CD4-positive, alpha-beta T cell (primary cell): Measurements from ENCODE around the gene STRA8. TPM values are rescaled to one million over a fixed set of nuclear protein-coding genes. Genes with fewer than 3 reads are reported as not detected.

Experiments
- ATAC-seq: fragments of 200-7000 bp; cut with Tn5 transposase; one replicate; pipeline ENCODE4 v1.10.0; 2022; ENCODE audit warnings: mild to moderate bottlenecking; ENCODE audit not compliant: poor library complexity
- CTCF ChIA-PET: fragments of 350-600 bp; sonication (Branson Sonifier 250); formaldehyde crosslinking; loops from one replicate; lab custom pipeline; 2021; ENCODE audit warnings: antibody characterized with exemption, inconsistent platforms; lab: Charles Lee
- POLR2A ChIA-PET: fragments of 350-600 bp; sonication (Branson Sonifier 250); formaldehyde crosslinking; loops from one replicate; lab custom pipeline; 2021; ENCODE audit warnings: antibody characterized with exemption, inconsistent platforms; lab: Charles Lee
- DNase-seq, 14 experiments: peaks; one replicate each; pipeline ENCODE4 v3.0.0-alpha.2; 2013 to 2020; ENCODE audit warnings: mixed read lengths in 2 of 14
- H3K27ac ChIP-seq, 2 donors: one replicate each; pipeline versions ENCODE4 v1.5.1 to v1.7.0; 2013; ENCODE audit warnings: low read length in 2 of 2, low read depth in 1 of 2, mild to moderate bottlenecking in 1 of 2
- H3K27me3 ChIP-seq, 2 experiments: 1 replicate in 1 of 2; 2 replicates in 1 of 2; pipeline versions ENCODE4 v1.6.1 to v1.7.0; 2013; ENCODE audit warnings: low read length in 2 of 2, control low read depth in 1 of 2, mild to moderate bottlenecking in 1 of 2, moderate library complexity in 1 of 2; ENCODE audit not compliant: insufficient read depth in 2 of 2, control insufficient read depth in 1 of 2
- H3K36me3 ChIP-seq: one replicate; pipeline ENCODE4 v1.6.1; 2013; ENCODE audit warnings: low read length, control low read depth; ENCODE audit not compliant: insufficient read depth
- H3K4me1 ChIP-seq: one replicate; pipeline ENCODE4 v1.6.1; 2013; ENCODE audit warnings: low read length, control low read depth; ENCODE audit not compliant: insufficient read depth
- H3K4me3 ChIP-seq: one replicate; pipeline ENCODE4 v1.5.1; 2013; ENCODE audit warnings: mild to moderate bottlenecking, low read length, moderate library complexity
- H3K9me3 ChIP-seq, 2 experiments: 1 replicate in 1 of 2; 2 replicates in 1 of 2; pipeline versions ENCODE4 v1.6.1 to v1.7.0; 2013; ENCODE audit warnings: low read length in 2 of 2, mild to moderate bottlenecking in 2 of 2, control low read depth in 1 of 2, moderate library complexity in 1 of 2; ENCODE audit not compliant: control insufficient read depth in 1 of 2, insufficient read depth in 1 of 2
- H3K27ac Mint-ChIP-seq: one replicate; pipeline ENCODE4 v1.8.0; 2020; ENCODE audit warnings: mixed read lengths
- H3K27me3 Mint-ChIP-seq: one replicate; pipeline ENCODE4 v1.8.0; 2021; ENCODE audit warnings: mixed read lengths
- H3K36me3 Mint-ChIP-seq: one replicate; pipeline ENCODE4 v1.8.0; 2021; ENCODE audit warnings: low read depth, mixed read lengths
- H3K4me1 Mint-ChIP-seq: one replicate; pipeline ENCODE4 v1.8.0; 2021; ENCODE audit warnings: low read depth, mixed read lengths
- H3K4me3 Mint-ChIP-seq: one replicate; pipeline ENCODE4 v1.8.0; 2020; ENCODE audit warnings: mild to moderate bottlenecking, mixed read lengths
- H3K9me3 Mint-ChIP-seq: one replicate; pipeline ENCODE4 v1.8.0; 2020; ENCODE audit warnings: mixed read lengths
- CTCF ChIP-seq: fragments of 200-600 bp; IDR thresholded peaks from one replicate; pipeline ENCODE4 v1.8.0; 2022; ENCODE audit warnings: antibody characterized with exemption, mild to moderate bottlenecking
- intact Hi-C, 2 experiments: fragments of 100-400 bp; cut with DNase I in 1 of 2; cut with micrococcal nuclease in 1 of 2; formaldehyde crosslinking; loops; one replicate each; pipeline versions ENCODE4 v1.15.1 to v1.9.0; 2023 to 2025; cut with DNase I, micrococcal nuclease
- total RNA-seq, 174 experiments: library from RNA in 2 of 174; stranded (reverse) in 2 of 174; gene quantifications; one replicate each; pipeline ENCODE4 v1.2.3 and lab custom pipeline; 2021 to 2026

The STRA8 gene
- total RNA-seq, 2 experiments from 2014 or later = not detected

DNA sequence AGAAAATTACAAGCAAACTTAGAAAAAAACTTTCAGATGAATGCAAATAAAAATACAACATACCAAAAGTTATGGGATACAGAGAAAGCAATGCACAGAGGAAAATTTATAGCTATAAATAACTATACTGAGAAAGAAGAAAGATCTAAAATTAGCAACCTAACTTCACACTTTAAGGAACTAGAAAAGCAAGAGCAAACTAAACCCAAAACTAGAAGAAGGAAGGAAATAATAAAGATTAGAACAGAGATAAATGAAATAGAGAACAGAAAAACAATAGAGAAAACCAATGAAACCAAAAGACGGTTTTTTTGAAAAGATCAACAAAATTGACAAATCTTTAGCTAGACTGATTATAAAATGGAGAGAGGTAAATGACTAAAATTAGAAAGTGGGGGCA, 9.6 kb upstream of the STRA8 start:
- intact Hi-C loops = no loop called here
- Mint-ChIP-seq H3K4me3 (no peak overlapping the region), H3K9me3 (no peaks in the 10 kb centered on the region), H3K36me3 (no peaks in the 10 kb centered on the region), H3K27ac (no peak overlapping the region), H3K4me1 (peaks cover 10% of the 10 kb centered on the region), H3K27me3 (no peaks in the 10 kb centered on the region)
- Histone ChIP-seq H3K36me3 (no peaks in the 10 kb centered on the region), H3K27me3 (no peaks in the 10 kb centered on the region), H3K9me3 (no peaks in the 10 kb centered on the region), H3K4me1 (no peaks in the 10 kb centered on the region), H3K27ac (no peak overlapping the region), H3K4me3 (no peak overlapping the region)
- POLR2A ChIA-PET = interaction anchor here (1.2 kb wide), 1 partner anchor 13 kb away, joined by 4 read pairs; no protein-coding TSS in a partner anchor
- CTCF ChIA-PET = interaction anchor here (1.3 kb wide), 1 partner anchor 577 kb away, joined by 3 read pairs; the partner anchor contains the start of gene BPGM
- DNase-seq (no peak), ATAC-seq (no peak)
- TF ChIP-seq CTCF = no peak

DNA sequence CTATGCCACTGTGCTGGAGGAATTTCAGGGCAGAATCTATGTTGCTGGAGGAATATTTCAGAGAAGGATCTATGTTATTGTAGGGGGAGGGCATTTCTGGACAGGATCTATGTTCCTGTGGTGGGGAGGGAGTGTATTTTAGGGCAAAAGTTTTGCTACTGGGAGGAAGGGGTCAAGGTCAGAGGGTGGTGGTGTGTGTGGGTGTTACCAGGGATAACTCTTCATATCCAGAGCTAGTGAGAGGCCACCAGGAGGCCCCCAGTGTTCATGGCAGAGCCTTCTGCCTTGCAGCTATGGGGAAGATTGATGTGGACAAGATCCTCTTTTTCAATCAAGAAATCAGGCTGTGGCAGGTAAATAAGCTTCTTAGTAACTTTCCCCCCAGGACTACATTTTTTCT, 2.0 kb upstream of the STRA8 start:
- CTCF ChIA-PET = no interaction called here
- no peaks in the 10 kb centered on the region for H3K4me1 ChIP-seq
- no peak overlapping the region for H3K4me3 Mint-ChIP-seq
- H3K9me3 Mint-ChIP-seq = no peaks in the 10 kb centered on the region
- no peak overlapping the region for H3K27ac Mint-ChIP-seq
- intact Hi-C loops = no loop called here
- H3K36me3 ChIP-seq = no peaks in the 10 kb centered on the region
- H3K9me3 ChIP-seq = peaks cover 0 to 5% of the 10 kb centered on the region in 2 experiments
- H3K27me3 ChIP-seq = no peaks in the 10 kb centered on the region
- no peaks in the 10 kb centered on the region for H3K27me3 Mint-ChIP-seq
- no peaks in the 10 kb centered on the region for H3K4me1 Mint-ChIP-seq
- no peak for TF ChIP-seq CTCF
- no peak overlapping the region for H3K4me3 ChIP-seq
- ATAC-seq (no peak), DNase-seq (no peak)
- POLR2A ChIA-PET = no interaction called here
- H3K36me3 Mint-ChIP-seq = no peaks in the 10 kb centered on the region
- no peak overlapping the region for H3K27ac ChIP-seq

DNA sequence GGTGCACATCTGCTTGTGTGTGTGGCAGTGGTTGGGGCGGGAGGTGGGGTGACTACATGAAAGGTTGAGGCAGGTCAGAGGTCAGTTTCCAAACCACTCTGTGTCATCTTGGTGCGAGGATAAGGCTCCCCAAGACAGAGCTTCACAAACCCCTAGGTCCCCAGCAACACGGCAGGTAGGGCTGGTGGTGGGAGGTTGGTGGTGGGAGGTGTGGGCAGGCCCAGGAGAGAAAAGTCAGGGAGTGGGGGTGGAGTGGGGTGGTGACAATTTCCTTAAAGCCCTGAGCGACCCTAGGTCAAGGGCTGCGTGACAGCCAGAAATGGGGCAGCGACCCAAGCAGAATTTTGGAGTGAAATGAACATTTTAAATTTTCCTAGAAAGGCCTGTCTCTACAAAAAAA, 1.6 kb upstream of the STRA8 start:
- no peaks in the 10 kb centered on the region for H3K36me3 ChIP-seq
- peaks cover 0 to 5% of the 10 kb centered on the region in 2 experiments for H3K9me3 ChIP-seq
- Mint-ChIP-seq H3K4me3 (no peak overlapping the region), H3K36me3 (no peaks in the 10 kb centered on the region), H3K4me1 (no peaks in the 10 kb centered on the region), H3K9me3 (no peaks in the 10 kb centered on the region), H3K27me3 (no peaks in the 10 kb centered on the region), H3K27ac (no peak overlapping the region)
- H3K27ac ChIP-seq = no peak overlapping the region
- no peak for ATAC-seq
- no peak overlapping the region for H3K4me3 ChIP-seq
- TF ChIP-seq CTCF = no peak
- ChIA-PET CTCF (no interaction called here), POLR2A (no interaction called here)
- no peak for DNase-seq
- H3K27me3 ChIP-seq = no peaks in the 10 kb centered on the region
- intact Hi-C loops = no loop called here
- H3K4me1 ChIP-seq = no peaks in the 10 kb centered on the region
